Esophagus muscularis mucosa (tissue), 4 donors: ENCODE measurements around the gene SUMO3. TPM values are rescaled to one million over a fixed set of nuclear protein-coding genes. Genes with fewer than 3 reads are reported as not detected.

ENCODE experiments used
- DNase-seq: peaks from one replicate; pipeline ENCODE4 v3.0.0-alpha.2; 2017; ENCODE audit errors: extremely low spot score
- H3K27ac ChIP-seq, 4 donors: fragments of 200-600 bp; sonication (generic); replicated peaks in 1 of 4; 1 replicate in 3 of 4; 2 replicates in 1 of 4; pipeline ENCODE4 v1.5.1; 2016 to 2019; ENCODE audit warnings: mild to moderate bottlenecking in 1 of 4
- H3K27me3 ChIP-seq, 4 donors: fragments of 200-600 bp; sonication (generic); one replicate each; pipeline versions ENCODE4 v1.5.1 to v1.6.0; 2016 to 2019
- H3K36me3 ChIP-seq, 4 donors: fragments of 200-600 bp; sonication (generic); one replicate each; pipeline ENCODE4 v1.5.1; 2016 to 2019
- H3K4me1 ChIP-seq, 4 donors: fragments of 200-600 bp; sonication (generic); one replicate each; pipeline ENCODE4 v1.5.1; 2016 to 2019
- H3K4me3 ChIP-seq, 4 donors: fragments of 200-600 bp; sonication (generic); 1 replicate in 2 of 4; 2 replicates in 2 of 4; pipeline ENCODE4 v1.5.1; 2016 to 2019; ENCODE audit warnings: mild to moderate bottlenecking in 4 of 4, moderate library complexity in 1 of 4
- H3K9me3 ChIP-seq, 4 donors: fragments of 200-600 bp; sonication (generic); 1 replicate in 3 of 4; 2 replicates in 1 of 4; pipeline ENCODE4 v1.5.1; 2016 to 2019
- CTCF ChIP-seq, 3 experiments: fragments of 200-600 bp in 2 of 3; fragments of 450-650 bp in 1 of 3; sonication (generic) in 2 of 3; IDR thresholded peaks; one replicate each; pipeline ENCODE4 v1.5.1; 2017 to 2019; ENCODE audit warnings: antibody characterized with exemption in 3 of 3, mild to moderate bottlenecking in 2 of 3, moderate library complexity in 1 of 3
- EP300 ChIP-seq: sonication (generic); formaldehyde crosslinking; IDR thresholded peaks from one replicate; pipeline ENCODE4 v1.6.1; 2017; ENCODE audit warnings: antibody characterized with exemption
- POLR2A ChIP-seq: fragments of 450-650 bp; IDR thresholded peaks from one replicate; pipeline ENCODE4 v1.6.1; 2017; ENCODE audit warnings: antibody characterized with exemption, moderate library complexity, mild to moderate bottlenecking, low read depth
- POLR2AphosphoS5 ChIP-seq, 2 donors: sonication (generic); formaldehyde crosslinking; IDR thresholded peaks; one replicate each; pipeline ENCODE4 v1.6.1; 2017; ENCODE audit warnings: antibody characterized with exemption in 2 of 2
- WGBS: methylation state at CpG from one replicate; pipeline ENCODE4 v1.1.5; 2018; 5-methylcytosine and 5-hydroxymethylcytosine counted together
- intact Hi-C: fragments of 100-400 bp; cut with DNase I; formaldehyde crosslinking; loops from one replicate; pipeline ENCODE4 v1.15.1; 2023
- total RNA-seq, 4 donors: library from RNA; depleted of rRNA; stranded (reverse); fragments of >200 nt; gene quantifications; one replicate each; pipeline versions ENCODE4 v1.1.0 to v1.2.1, GENCODE V29; 2016

The SUMO3 gene
- total RNA-seq, 4 donors from 2014 or later, result 46.1 to 52.2 (median 48.6) TPM

DNA sequence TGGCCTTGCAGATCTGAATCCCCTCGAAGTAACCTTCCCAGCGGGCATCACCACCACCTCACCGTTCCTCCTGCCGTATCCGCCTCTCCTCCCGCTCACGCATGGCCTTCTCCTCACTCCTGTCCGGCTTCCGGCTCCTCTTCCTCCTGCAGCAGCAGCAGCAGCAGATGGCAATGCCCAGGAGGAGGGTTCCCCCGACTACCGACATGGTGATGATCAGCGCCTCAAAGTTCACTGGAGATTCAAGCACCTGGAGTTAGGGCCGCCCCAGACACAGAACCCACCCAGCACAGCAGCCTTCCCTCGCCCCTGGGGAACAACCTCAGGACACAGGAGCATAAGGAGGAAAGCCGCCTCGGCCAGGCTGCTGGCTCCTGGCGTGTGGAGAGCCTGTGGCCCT, 38.3 kb upstream of the SUMO3 start:
- Histone ChIP-seq H3K4me1 (peaks cover 17 to 58% (median 40%) of the 10 kb centered on the region in 4 donors), H3K9me3 (no peaks in the 10 kb centered on the region), H3K27me3 (no peaks in the 10 kb centered on the region), H3K36me3 (peaks cover 26 to 98% (median 90%) of the 10 kb centered on the region in 4 donors), H3K4me3 (no peak overlapping the region), H3K27ac (peak overlapping the region in 3 of 4 donors; percentile 18 to 28 (median 21))
- WGBS, result 85% methylated on average over 17 of the region's 17 CpGs
- no peak for TF ChIP-seq POLR2AphosphoS5 (IDR thresholded peaks at IDR 0.05)
- no peak for TF ChIP-seq POLR2A
- TF ChIP-seq CTCF (IDR thresholded peaks at IDR 0.05), result no peak
- TF ChIP-seq EP300, result no peak
- intact Hi-C loops, result no loop called here
- no peak for DNase-seq

- DNase-seq, result no peak
- Histone ChIP-seq H3K9me3 (no peaks in the 10 kb centered on the region), H3K27ac (peak overlapping the region in 1 of 4 donors; percentile 21), H3K4me1 (peaks cover 17 to 55% (median 37%) of the 10 kb centered on the region in 4 donors), H3K4me3 (no peak overlapping the region), H3K27me3 (no peaks in the 10 kb centered on the region), H3K36me3 (peaks cover 32 to 98% (median 90%) of the 10 kb centered on the region in 4 donors)
- no peak for TF ChIP-seq EP300
- TF ChIP-seq POLR2AphosphoS5 (IDR thresholded peaks at IDR 0.05), result no peak
- TF ChIP-seq POLR2A, result no peak
- TF ChIP-seq CTCF (IDR thresholded peaks at IDR 0.05), result no peak
- intact Hi-C loops, result no loop called here
- 89% methylated on average over 14 of the region's 14 CpGs for WGBS
Observed at GRCh38 chr21:44855572-44855971, 37.7 kb upstream of the SUMO3 start.

DNA sequence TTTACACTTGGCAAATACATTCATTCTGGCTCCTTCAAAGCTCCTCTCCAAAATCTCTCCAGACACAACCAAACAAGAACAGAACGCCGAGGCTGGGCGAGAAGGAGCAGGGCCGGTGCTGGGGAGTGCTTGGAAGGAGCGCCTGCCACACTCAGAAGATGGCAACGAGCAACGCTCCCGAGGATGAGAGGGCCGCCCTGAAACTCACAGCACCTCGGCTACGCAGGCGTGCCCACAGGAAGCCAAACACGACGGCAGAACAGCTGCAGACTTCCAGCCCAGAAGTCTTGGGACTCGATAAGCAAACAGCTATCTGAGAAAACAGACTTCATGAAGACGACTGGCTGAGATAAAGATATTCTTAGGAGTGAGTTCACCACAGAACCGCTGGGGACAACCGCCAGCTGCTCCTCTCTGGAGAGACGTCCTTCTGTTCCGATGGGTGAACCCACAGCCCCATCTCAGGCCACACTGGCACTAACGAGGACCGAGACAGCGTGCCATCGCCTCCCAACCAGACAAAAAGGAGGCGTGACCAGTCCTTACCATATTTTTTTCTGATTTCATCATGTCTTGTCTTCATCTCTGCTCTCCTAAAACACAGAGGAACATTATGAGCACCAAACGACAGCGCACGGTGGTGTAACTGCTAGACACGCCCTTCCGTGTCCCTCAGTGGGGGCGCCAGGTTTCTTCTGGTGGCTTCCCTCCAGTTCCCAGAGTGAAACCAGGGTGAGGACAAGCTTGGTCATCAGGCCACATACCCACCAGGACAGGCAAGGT, 37.0 kb upstream of the SUMO3 start:
- Histone ChIP-seq H3K36me3 (peaks cover 39 to 98% (median 91%) of the 10 kb centered on the region in 4 donors), H3K4me1 (peaks cover 17 to 55% (median 36%) of the 10 kb centered on the region in 4 donors), H3K9me3 (no peaks in the 10 kb centered on the region), H3K4me3 (no peak overlapping the region), H3K27me3 (no peaks in the 10 kb centered on the region), H3K27ac (no peak overlapping the region)
- TF ChIP-seq EP300 (no peak), POLR2AphosphoS5 (IDR thresholded peaks at IDR 0.05) (no peak), POLR2A (no peak), CTCF (IDR thresholded peaks at IDR 0.05) (no peak)
- intact Hi-C loops, result no loop called here
- no peak for DNase-seq
- 74% methylated on average over 30 of the region's 31 CpGs for WGBS

DNA sequence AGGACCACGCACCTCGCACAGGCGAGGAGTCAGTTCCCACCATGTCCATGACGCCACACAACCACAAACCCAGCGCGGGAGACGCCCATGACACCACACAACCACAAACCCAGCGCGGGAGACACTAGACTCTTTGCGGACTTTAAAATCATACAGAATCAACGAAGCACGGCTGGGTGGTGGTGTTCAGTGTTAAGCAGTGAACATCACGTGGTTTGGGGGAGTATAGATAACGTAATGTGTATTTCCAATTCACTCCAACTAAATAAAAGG, 36.5 kb upstream of the SUMO3 start:
- Histone ChIP-seq H3K36me3 (peaks cover 44 to 98% (median 91%) of the 10 kb centered on the region in 4 donors), H3K9me3 (no peaks in the 10 kb centered on the region), H3K27ac (no peak overlapping the region), H3K4me1 (peaks cover 15 to 53% (median 33%) of the 10 kb centered on the region in 4 donors), H3K4me3 (no peak overlapping the region), H3K27me3 (no peaks in the 10 kb centered on the region)
- intact Hi-C loops, result no loop called here
- no peak for DNase-seq
- 88% methylated on average over 14 of the region's 14 CpGs for WGBS
- TF ChIP-seq EP300, result no peak

DNA sequence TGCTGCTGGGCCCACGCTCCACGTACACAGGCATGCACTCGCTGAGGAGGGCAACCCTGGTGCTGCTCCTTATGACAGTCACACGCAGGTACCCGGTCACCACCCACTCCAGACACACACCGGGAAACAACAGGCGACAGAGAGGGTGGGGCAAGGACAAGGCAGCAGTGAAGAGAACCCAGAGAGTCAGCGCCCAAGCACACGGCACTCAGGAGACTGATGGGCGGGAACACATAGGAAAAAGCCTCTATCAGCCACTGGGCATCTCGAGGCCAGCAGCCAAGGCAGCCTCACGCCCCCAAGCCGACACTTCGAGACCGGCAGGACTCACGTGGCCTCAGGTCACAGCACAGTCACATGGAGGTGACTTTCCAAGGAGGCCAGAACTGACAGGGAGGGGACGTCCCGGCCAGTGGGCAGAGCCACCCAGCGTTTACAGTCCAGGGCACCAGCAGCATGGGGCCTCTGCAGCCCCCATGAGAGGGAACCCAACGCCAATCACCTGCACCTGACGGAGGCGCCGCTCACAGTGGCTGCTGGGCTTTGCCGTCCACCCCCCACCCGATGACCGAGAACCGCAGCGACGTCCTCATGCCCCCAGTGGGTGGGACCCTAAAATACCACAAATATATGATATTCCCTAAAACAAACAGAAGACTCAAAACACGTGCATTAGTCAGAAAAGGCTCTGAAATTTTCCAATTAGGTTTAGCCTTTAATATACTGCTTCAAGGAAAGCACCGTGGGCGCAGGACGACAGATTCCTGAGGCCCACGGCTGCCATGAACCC, 35.9 kb upstream of the SUMO3 start:
- H3K27me3 ChIP-seq, result no peaks in the 10 kb centered on the region
- H3K4me3 ChIP-seq, result no peak overlapping the region
- H3K9me3 ChIP-seq, result no peaks in the 10 kb centered on the region
- no peak overlapping the region for H3K27ac ChIP-seq
- peaks cover 50 to 98% (median 91%) of the 10 kb centered on the region in 4 donors for H3K36me3 ChIP-seq
- TF ChIP-seq EP300 (no peak), POLR2AphosphoS5 (IDR thresholded peaks at IDR 0.05) (no peak)
- H3K4me1 ChIP-seq, result peaks cover 10 to 48% (median 28%) of the 10 kb centered on the region in 4 donors
- intact Hi-C loops, result no loop called here
- DNase-seq, result no peak
- WGBS, result 86% methylated on average over 26 of the region's 34 CpGs
